HFF-Myc (cell line): Measurements from ENCODE around the gene OPCML.

ENCODE experiments used
- DNase-seq: peaks from one replicate; pipeline ENCODE4 v3.0.0-alpha.2; 2011; ENCODE audit warnings: low read depth; ENCODE audit errors: extremely low read depth
- H3K4me3 ChIP-seq: replicated peaks from 2 replicates; pipeline ENCODE4 v1.5.1; 2011; ENCODE audit warnings: low read depth, mild to moderate bottlenecking, control low read depth, low read length
- CTCF ChIP-seq: IDR thresholded peaks from 2 replicates; pipeline ENCODE4 v1.5.1; 2012; ENCODE audit warnings: mild to moderate bottlenecking, low read depth, low read length, control low read depth; ENCODE audit errors: missing control alignments

Gene OPCML

GRCh38 chr11:133501643-133502539 is 30.4 kb downstream of the OPCML start:
- H3K4me3 ChIP-seq: no peak overlapping the region
- no peak for TF ChIP-seq CTCF
- no peak for DNase-seq

DNA sequence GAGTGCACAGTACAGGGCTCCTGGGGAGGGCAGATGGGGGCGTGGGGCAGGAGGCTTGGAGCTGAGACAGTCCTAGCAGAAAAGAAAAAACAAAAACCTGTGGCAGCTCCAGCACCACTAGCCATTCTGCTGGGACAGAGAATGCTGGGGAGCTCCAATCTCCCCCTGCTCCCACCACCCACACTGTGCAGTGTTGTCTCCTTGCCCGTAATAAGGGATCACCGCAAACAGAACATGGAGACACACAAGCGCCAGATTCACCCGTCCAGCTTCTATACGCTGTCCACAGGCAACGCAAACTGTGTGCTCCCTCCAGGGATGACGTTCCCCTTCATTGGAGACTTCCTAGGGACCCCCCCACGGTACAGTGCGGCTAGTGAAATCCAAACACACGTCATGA is 31.4 kb downstream of the OPCML start:
- TF ChIP-seq CTCF: no peak
- no peak for DNase-seq
- H3K4me3 ChIP-seq: no peak overlapping the region

DNA sequence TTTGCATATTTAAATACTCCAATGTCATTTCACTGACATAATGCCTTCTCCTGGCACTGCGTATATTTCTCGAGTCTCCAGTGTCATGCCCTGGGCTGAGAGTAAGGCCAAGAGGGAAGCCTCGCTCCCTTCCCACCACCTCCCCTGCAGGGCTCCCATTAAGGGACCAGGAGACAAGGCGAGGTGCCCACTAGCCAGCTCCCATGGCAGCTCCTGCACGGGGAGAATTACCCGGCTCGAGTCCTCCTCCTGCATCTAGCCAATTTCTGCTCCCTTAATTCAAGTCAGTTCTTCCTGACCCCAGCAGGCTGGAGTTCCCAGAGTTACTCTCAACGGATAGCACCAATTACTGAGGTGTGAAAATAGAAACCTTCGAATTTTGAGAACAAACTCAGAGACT is 31.9 kb downstream of the OPCML start:
- no peak for DNase-seq
- H3K4me3 ChIP-seq: no peak overlapping the region
- TF ChIP-seq CTCF: no peak

DNA sequence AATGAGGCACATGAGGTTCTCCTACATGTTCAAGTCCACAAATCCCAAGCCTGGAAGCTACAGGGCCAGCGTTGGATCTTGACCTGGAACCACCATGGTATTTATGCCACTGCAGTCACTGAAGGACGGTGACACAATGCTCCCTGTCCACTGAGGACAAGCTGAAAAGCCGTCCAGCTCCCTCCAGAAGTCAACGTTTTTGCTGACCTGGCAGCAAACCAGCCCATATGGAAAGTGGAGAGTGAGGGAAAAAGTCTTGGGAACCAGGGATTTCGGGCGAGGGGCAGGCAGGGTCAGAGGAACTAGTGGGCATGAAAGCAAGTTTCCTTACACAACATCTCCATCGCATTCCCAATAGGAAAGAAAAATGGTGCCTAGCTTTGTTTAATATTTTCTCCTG is 33.3 kb downstream of the OPCML start:
- TF ChIP-seq CTCF: no peak
- no peak for DNase-seq
- no peak overlapping the region for H3K4me3 ChIP-seq

- no peak for DNase-seq
- no peak overlapping the region for H3K4me3 ChIP-seq
- no peak for TF ChIP-seq CTCF
Observed at GRCh38 chr11:133497477-133498140, 34.7 kb downstream of the OPCML start.

DNA sequence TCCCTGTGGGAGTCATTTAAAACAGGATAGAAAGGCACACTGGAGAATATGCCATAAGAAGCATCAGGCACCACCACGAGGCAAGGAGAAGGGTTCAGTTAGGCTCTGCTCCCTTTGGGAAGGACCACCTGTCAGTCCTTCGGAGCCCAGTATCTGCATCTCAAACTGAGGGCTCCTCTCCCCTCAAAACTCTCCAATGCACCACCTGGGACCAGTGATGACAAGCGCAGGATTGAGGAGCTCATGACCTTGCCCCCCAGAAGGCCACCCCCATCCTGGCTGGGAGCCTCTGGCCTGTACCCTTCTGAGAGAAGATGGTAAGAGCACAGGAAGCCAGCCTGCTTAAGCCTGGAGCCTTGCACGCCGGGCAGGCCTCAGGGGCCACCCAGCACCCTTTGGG is 39.4 kb downstream of the OPCML start:
- no peak overlapping the region for H3K4me3 ChIP-seq
- TF ChIP-seq CTCF: no peak
- DNase-seq: no peak
